ENCODE data around the gene PERM1.
"Not testable (repeated sequence)": the region's sequence is repeated elsewhere in the genome, so short reads cannot be mapped to it uniquely, and the experiment has no call there.

Gene PERM1

DNA sequence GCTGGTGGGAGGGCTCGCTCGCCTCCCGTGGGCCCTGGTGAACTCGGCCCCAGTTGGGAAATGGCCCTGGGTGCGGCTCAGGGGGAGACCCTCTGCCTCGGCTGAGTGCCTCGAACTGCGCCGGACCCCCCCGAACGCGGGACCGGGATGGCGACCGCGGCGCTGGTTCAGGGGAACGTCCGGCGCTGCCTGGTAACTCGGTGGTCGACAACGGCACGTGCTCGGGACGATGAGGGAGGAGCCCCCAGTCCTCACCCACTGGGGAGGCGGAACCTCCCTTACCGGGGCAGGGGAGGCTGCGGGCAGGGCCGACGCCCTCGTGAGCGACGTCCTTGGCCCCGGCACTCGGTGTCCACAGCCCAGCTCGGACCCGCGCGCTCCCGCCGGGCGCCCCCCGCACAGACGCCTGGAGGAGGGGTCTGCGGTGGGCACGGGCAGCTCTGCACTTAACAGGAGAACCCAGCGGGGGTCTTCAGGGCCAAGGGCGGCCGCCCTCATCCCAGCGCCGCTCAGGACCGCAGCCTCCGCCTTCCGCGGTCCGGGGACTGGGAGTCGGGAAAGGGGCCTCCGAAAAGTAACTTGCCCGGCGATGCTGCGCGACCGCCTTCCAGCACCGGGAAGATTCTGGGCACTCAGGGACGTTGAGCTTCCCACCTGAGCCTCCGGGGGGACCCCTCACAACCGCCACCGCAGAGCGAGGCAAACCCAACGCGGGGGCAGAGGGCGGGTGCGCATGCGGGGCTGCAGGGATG is 16.3 kb upstream of the PERM1 start:
- TF ChIP-seq, protein P1, sequence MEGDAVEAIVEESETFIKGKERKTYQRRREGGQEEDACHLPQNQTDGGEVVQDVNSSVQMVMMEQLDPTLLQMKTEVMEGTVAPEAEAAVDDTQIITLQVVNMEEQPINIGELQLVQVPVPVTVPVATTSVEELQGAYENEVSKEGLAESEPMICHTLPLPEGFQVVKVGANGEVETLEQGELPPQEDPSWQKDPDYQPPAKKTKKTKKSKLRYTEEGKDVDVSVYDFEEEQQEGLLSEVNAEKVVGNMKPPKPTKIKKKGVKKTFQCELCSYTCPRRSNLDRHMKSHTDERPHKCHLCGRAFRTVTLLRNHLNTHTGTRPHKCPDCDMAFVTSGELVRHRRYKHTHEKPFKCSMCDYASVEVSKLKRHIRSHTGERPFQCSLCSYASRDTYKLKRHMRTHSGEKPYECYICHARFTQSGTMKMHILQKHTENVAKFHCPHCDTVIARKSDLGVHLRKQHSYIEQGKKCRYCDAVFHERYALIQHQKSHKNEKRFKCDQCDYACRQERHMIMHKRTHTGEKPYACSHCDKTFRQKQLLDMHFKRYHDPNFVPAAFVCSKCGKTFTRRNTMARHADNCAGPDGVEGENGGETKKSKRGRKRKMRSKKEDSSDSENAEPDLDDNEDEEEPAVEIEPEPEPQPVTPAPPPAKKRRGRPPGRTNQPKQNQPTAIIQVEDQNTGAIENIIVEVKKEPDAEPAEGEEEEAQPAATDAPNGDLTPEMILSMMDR (IDR thresholded peaks at IDR 0.05; ENCODE audit: low read depth, low read length, missing control alignments) = no peak
- H3K4me3 ChIP-seq (ENCODE audit: low read depth, low read length) = peak overlapping the region; percentile 57
- no peak overlapping the region for H3K27ac ChIP-seq
- H3K27me3 ChIP-seq (replicated peaks) = no peaks in the 10 kb centered on the region
- DNase-seq = no peak
- no peaks in the 10 kb centered on the region for H3K36me3 ChIP-seq (replicated peaks)
- in situ Hi-C loops (cut with HindIII; ENCODE audit: low pct_ligation_motif_present, low sequenced_read_pairs) = no loop called here

DNA sequence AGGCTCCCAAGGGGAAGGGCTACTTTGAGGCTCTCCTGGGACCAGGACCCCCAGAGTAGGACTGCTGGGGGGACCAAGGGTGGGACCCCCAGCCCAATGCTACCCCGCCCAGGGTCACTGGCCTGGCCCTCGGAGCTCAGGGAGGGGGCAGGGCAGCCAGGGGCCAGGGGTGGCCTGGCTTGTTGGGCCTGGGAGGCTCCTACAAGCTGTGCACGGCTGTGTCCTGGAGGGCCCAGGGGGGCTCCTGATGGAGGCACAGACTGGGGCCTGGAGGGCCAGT is 15.8 kb upstream of the PERM1 start:
- no peak for DNase-seq
- Histone ChIP-seq H3K4me3 (ENCODE audit: low read depth, low read length) (no peak overlapping the region), H3K36me3 (replicated peaks) (no peaks in the 10 kb centered on the region), H3K27ac (no peak overlapping the region), H3K27me3 (replicated peaks) (no peaks in the 10 kb centered on the region)
- in situ Hi-C loops (cut with HindIII; ENCODE audit: low pct_ligation_motif_present, low sequenced_read_pairs) = no loop called here
- TF ChIP-seq, protein P1 (IDR thresholded peaks at IDR 0.05; ENCODE audit: low read depth, low read length, missing control alignments) = no peak

DNA sequence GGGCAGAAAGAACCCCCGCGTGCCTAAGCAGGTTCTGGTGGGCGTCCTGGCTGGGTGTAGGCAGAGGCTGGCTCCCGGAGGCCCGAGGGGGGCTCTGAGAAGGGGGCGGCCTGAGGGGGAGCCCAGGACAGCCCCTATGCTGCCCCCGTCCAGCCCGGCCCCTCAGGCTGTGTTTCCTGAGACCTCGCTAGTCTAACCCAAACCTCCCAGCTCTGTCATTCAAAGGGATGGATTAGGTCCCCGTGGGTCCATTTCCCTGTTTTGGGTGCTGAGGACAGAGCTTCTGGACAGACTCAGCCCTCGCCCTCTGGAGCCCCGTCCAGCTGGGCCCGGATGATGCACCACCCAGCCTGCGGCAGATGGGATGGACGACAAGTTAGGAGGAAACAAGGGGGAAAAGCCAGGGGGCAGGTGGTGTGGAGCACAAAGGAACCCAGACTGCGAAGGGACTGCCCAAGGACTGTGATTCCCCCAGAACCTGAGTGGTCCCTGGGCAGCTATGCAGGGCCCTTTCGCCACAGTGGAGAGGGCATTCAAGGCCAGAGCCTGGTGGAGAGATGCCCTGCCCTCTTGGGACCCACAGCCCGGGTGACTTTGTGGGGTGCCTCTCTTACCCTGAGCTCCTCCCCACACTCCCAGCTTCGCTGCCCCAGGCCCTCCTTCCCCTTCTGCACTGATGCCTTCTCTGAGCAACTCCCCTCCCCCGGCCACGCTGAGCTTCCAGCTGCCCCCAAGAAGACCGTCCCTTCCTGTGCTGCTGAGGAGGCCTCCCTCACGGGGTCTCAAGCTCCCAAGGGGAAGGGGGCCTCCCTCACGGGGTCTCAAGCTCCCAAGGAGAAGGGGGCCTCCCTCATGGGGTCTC is 15.2 kb upstream of the PERM1 start:
- no peak for DNase-seq
- TF ChIP-seq, protein P1 (IDR thresholded peaks at IDR 0.05; ENCODE audit: low read depth, low read length, missing control alignments) = no peak
- Histone ChIP-seq H3K27me3 (replicated peaks) (no peaks in the 10 kb centered on the region), H3K36me3 (replicated peaks) (no peaks in the 10 kb centered on the region), H3K27ac (no peak overlapping the region), H3K4me3 (ENCODE audit: low read depth, low read length) (no peak overlapping the region)
- in situ Hi-C loops (cut with HindIII; ENCODE audit: low pct_ligation_motif_present, low sequenced_read_pairs) = no loop called here

DNA sequence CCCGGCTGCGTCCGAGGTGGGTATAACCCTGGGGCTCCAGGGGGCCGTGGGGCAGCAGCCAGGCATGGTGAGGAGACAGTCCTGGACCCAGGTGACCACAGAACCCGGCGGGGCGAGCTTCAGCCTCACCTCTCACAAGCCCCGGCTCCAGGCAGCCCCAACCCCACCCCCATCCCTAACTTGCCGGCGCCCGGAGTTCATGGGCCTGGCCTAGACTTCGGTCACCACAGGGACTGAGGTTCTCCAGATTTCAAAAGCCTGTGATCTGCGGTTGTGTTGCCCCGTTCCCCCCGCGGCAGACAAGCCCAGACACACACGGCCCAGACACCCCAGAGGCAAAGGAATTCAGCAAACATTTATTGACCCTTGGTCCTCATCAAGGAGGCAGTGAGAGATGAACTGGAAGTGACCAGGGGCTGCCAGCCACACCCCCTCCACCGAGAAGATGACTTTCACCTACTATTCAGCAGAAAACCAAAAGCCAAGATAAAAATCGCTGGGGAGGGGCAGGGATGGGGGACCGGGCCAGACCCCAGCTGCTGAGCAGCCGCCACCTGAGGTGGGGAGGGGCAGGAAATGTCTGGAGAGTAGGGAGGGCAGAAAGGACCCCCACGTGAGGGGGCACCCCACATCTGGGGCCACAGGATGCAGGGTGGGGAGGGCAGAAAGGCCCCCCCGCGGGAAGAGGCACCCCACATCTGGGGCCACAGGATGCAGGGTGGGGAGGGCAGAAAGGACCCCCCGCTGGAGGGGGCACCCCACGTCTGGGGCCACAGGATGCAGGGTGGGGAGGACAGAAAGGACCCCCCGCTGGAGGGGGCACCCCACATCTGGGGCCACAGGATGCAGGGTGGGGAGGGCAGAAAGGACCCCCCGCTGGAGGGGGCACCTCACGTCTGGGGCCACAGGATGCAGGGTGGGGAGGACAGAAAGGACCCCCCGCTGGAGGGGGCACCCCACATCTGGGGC is 14.1 kb upstream of the PERM1 start:
- H3K4me3 ChIP-seq (ENCODE audit: low read depth, low read length) = no peak overlapping the region
- no peak for DNase-seq
- in situ Hi-C loops (cut with HindIII; ENCODE audit: low pct_ligation_motif_present, low sequenced_read_pairs) = no loop called here
- H3K27me3 ChIP-seq (replicated peaks) = no peaks in the 10 kb centered on the region
- TF ChIP-seq, protein P1 (IDR thresholded peaks at IDR 0.05; ENCODE audit: low read depth, low read length, missing control alignments) = no peak
- no peak overlapping the region for H3K27ac ChIP-seq
- H3K36me3 ChIP-seq (replicated peaks) = no peaks in the 10 kb centered on the region

DNA sequence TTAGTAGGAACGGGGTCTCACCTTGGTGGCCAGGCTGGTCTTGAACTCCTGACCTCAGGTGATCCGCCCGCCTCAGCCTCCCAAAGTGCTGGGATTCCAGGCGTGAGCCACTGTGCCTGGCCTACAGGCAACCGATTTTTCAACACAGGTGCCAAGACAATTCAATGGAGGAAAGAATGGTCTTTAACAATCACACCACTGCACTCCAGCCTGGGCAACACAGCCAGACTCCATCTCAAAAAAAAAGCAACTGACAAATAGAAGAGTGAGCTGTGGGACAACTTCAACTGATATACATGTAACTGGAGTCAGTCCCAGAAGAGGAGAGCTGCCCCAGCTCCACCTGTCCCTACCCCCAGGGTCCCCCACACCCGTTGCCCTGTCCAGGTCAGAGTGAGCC is 12.7 kb upstream of the PERM1 start:
- H3K27me3 ChIP-seq (replicated peaks); in situ Hi-C loops (cut with HindIII; ENCODE audit: low pct_ligation_motif_present, low sequenced_read_pairs); H3K36me3 ChIP-seq (replicated peaks); H3K27ac ChIP-seq; DNase-seq; H3K4me3 ChIP-seq (ENCODE audit: low read depth, low read length): not testable (repeated sequence)
